ENCODE data around the gene SLC22A6.

SLC22A6 gene

DNA sequence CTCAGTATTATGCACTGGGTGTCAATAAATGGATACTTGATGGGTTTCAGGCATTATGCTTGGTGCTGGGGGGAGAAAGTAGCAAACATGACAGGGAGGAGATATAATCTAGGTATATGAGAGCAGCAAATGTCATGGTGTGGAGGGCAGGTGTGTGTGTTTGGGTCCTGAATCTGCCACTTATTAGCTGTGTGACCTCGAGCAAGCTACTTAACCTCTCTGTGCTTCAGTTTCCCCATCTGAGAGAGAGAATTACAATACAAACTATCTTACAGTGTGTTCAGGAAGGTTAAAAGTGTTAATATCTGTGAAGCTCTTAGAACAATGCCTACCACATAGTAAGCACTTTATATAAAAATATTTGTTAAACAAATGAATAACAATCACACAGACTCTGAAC, 28.1 kb upstream of the SLC22A6 start:
- ChIA-PET POLR2A (no interaction called here), CTCF (interaction anchor here (1.3 to 2.9 kb wide), 3 partner anchors 11 to 107 kb away, joined by 3 to 15 read pairs (median 11); no protein-coding TSS in a partner anchor)
- TF ChIP-seq, protein P1, sequence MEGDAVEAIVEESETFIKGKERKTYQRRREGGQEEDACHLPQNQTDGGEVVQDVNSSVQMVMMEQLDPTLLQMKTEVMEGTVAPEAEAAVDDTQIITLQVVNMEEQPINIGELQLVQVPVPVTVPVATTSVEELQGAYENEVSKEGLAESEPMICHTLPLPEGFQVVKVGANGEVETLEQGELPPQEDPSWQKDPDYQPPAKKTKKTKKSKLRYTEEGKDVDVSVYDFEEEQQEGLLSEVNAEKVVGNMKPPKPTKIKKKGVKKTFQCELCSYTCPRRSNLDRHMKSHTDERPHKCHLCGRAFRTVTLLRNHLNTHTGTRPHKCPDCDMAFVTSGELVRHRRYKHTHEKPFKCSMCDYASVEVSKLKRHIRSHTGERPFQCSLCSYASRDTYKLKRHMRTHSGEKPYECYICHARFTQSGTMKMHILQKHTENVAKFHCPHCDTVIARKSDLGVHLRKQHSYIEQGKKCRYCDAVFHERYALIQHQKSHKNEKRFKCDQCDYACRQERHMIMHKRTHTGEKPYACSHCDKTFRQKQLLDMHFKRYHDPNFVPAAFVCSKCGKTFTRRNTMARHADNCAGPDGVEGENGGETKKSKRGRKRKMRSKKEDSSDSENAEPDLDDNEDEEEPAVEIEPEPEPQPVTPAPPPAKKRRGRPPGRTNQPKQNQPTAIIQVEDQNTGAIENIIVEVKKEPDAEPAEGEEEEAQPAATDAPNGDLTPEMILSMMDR (IDR thresholded peaks at IDR 0.05; ENCODE audit: insufficient read depth, low read length, missing control alignments) = no peak
- H3K4me3 ChIP-seq (ENCODE audit: low read depth, low read length) = no peak overlapping the region
- no peak for DNase-seq (ENCODE audit: low read depth, low spot score)

DNA sequence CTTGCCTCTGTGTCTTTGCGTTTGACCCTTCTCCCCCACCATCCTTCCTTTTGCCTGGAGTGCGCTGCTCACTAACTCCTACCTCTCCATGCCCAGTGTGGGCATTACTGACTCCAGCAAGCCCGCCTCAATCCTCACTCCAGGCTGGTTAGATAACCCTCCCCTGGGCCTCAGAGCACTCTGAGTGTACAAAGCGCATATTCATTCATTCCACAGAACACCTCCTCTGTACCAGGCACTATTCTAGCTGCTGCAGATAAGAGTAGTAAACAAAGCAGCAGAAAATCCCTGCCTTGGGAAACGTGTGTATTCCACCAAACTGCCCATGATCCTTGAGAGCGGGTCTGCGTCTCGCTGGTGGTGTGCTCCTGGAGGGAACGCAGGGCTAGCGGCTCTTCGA, 27.7 kb upstream of the SLC22A6 start:
- POLR2A ChIA-PET = no interaction called here
- no peak for DNase-seq (ENCODE audit: low read depth, low spot score)
- TF ChIP-seq, protein P1 (IDR thresholded peaks at IDR 0.05; ENCODE audit: insufficient read depth, low read length, missing control alignments) = no peak
- no peak overlapping the region for H3K4me3 ChIP-seq (ENCODE audit: low read depth, low read length)
- CTCF ChIA-PET = interaction anchor here (1.3 to 2.9 kb wide), 3 partner anchors 11 to 107 kb away, joined by 3 to 15 read pairs (median 11); no protein-coding TSS in a partner anchor

DNA sequence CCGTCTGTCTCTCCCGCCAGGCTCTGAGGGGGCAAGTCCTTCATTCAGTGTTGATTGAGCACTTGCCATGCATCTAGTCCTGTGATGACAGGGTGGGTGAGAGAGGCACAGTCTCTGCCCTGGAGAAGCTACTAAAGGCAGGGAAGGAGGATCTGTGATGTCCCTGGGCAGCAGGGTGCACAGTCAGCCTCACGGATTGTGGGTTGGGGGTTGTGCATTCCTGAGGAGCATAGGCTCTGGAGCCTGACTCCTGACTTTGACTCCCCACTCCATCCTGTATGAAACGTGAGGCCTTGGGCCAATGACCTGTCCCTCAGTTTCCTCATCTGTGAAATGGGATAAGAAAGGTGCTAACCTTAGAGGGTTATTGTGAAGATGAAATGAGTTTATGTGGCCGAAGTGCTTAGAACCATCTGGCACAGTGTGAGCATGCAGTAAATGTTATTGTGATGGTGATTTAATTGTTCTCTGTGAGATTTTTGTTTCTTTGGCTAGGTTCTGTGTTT, 26.2 kb upstream of the SLC22A6 start:
- no peak overlapping the region for H3K4me3 ChIP-seq (ENCODE audit: low read depth, low read length)
- ChIA-PET CTCF (interaction anchor here (2.9 to 4.9 kb wide), 2 partner anchors 105 to 106 kb away, joined by 11 to 23 read pairs; no protein-coding TSS in a partner anchor), POLR2A (no interaction called here)
- no peak for DNase-seq (ENCODE audit: low read depth, low spot score)
- TF ChIP-seq, protein P1 (IDR thresholded peaks at IDR 0.05; ENCODE audit: insufficient read depth, low read length, missing control alignments) = no peak

DNA sequence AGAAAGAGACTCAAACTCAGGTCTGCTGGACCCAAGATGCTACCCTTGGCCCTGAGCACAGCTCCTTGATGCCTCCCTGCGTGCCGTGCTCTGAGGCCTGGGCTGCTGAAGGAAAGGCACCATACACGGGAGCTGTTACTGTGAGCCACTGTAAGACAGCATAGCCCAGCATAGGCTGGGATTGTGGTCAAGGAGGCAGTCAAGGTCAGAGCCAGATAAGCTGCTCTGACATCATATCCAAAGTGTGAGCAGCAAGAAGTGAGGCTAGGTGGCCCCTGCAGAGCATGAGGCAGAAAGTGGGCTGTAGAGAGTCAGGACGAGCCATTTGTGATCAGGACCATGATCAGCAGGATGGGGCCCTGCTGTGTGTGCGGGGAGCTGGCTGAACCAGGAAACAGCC, 23.2 kb upstream of the SLC22A6 start:
- no peak overlapping the region for H3K4me3 ChIP-seq (ENCODE audit: low read depth, low read length)
- ChIA-PET POLR2A (no interaction called here), CTCF (interaction anchor here (1.6 to 4.9 kb wide), 3 partner anchors 15 to 102 kb away, joined by 5 to 32 read pairs (median 23); no protein-coding TSS in a partner anchor)
- DNase-seq (ENCODE audit: low read depth, low spot score) = no peak
- TF ChIP-seq, protein P1 (IDR thresholded peaks at IDR 0.05; ENCODE audit: insufficient read depth, low read length, missing control alignments) = no peak

- no peak overlapping the region for H3K4me3 ChIP-seq (ENCODE audit: low read depth, low read length)
- POLR2A ChIA-PET = no interaction called here
- TF ChIP-seq, protein P1 (IDR thresholded peaks at IDR 0.05; ENCODE audit: insufficient read depth, low read length, missing control alignments) = no peak
- no peak for DNase-seq (ENCODE audit: low read depth, low spot score)
- CTCF ChIA-PET = no interaction called here
These were observed 16.7 kb upstream of the SLC22A6 start for GRCh38 chr11:63001456-63001855.

DNA sequence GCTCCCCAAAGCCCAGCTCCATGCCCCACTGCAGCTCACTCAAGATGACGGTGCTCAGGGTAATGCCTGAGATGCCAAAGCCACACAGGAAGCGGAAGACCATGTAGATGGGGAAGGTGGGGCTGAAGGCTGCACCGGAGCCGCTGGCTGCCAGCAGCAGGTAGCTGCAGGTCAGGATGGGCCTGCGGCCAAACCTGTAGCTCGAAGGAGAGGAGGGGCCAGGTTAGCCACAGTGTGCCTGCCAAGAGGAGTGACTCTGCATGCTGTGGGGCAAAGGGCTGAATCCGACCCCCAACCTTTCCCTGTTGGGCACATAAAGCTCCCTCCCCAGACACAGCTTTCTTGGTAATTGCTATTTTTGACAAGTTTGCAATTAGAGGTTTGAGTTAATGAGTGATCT, 14.9 kb upstream of the SLC22A6 start:
- no peak overlapping the region for H3K4me3 ChIP-seq (ENCODE audit: low read depth, low read length)
- TF ChIP-seq, protein P1 (IDR thresholded peaks at IDR 0.05; ENCODE audit: insufficient read depth, low read length, missing control alignments) = no peak
- DNase-seq (ENCODE audit: low read depth, low spot score) = no peak
- ChIA-PET POLR2A (no interaction called here), CTCF (interaction anchor here (0.6 kb wide), 1 partner anchor 52 kb away, joined by 3 read pairs; no protein-coding TSS in a partner anchor)

All from AG04449 (cell line).